K562 (cell line): ENCODE data around the gene TP53TG3F. TPM values are rescaled to one million over a fixed set of nuclear protein-coding genes. Genes with fewer than 3 reads are reported as not detected.
"Not testable (repeated sequence)": the region's sequence is repeated elsewhere in the genome, so short reads cannot be mapped to it uniquely, and the experiment has no call there.

Source experiments
- ATAC-seq: fragments of 200-7000 bp; cut with Tn5 transposase; 3 replicates; pipeline ENCODE4 v1.9.1; 2020; ENCODE audit warnings: moderate library complexity
- BruUV-seq: library from RNA; stranded (reverse); fragments of 400-500 nt; replicated peaks from 2 replicates; lab custom pipeline; 2021; lab: Mats Ljungman, UMichigan
- CTCF ChIA-PET: fragments of 300-600 bp; formaldehyde crosslinking; extraction: SDS; loops from one replicate; lab custom pipeline; 2021; ENCODE audit warnings: low intra/inter-chr PET ratio; lab: Yijun Ruan, JAX
- POLR2A ChIA-PET: fragments of 300-600, 350-650 bp; sonication (Branson Sonifier 250); formaldehyde crosslinking; extraction: SDS; loops from one replicate; lab custom pipeline; 2021; ENCODE audit warnings: antibody characterized with exemption, inconsistent platforms; lab: Yijun Ruan, JAX
- DNase-seq, 4 experiments: peaks; one replicate each; pipeline versions ENCODE4 v3.0.0 to v3.0.0-alpha.2; 2011 to 2018; ENCODE audit warnings: low spot score in 3 of 4, mixed read lengths in 3 of 4; ENCODE audit errors: extremely low read depth in 1 of 4
- FAIRE-seq: peaks from 2 replicates; lab custom pipeline; 2011; peaks lifted over from hg19 to GRCh38; lab: Jason Lieb, UNC
- H2AFZ ChIP-seq: 2 replicates; pipeline ENCODE4 v1.6.0; 2011; ENCODE audit warnings: low read depth, low read length, control low read depth, inconsistent platforms
- H3K27ac ChIP-seq: fragments of 200-600 bp; 3 replicates; pipeline ENCODE4 v1.8.0; 2011; ENCODE audit warnings: low read depth, mild to moderate bottlenecking, control low read depth, inconsistent platforms, low read length, moderate library complexity, mixed read lengths; ENCODE audit errors: extremely low read depth
- H3K27me3 ChIP-seq, 2 experiments: fragments of 300-600 bp in 1 of 2; 2 replicates in 1 of 2; 3 replicates in 1 of 2; pipeline versions ENCODE4 v1.6.0 to v1.8.0; 2011; ENCODE audit warnings: inconsistent platforms in 2 of 2, low read length in 2 of 2, mild to moderate bottlenecking in 1 of 2, mixed read lengths in 1 of 2, moderate library complexity in 1 of 2; ENCODE audit not compliant: control insufficient read depth in 2 of 2, insufficient read depth in 2 of 2
- H3K36me3 ChIP-seq: fragments of 300-600 bp; 3 replicates; pipeline ENCODE4 v1.8.0; 2011; ENCODE audit warnings: mild to moderate bottlenecking, low read length, inconsistent platforms; ENCODE audit not compliant: control insufficient read depth, insufficient read depth
- H3K4me1 ChIP-seq, 2 experiments: fragments of 200-600 bp in 1 of 2; replicated peaks in 1 of 2; 2 replicates in 1 of 2; 3 replicates in 1 of 2; pipeline versions ENCODE4 v1.5.1 to v1.8.0; 2011; ENCODE audit warnings: inconsistent platforms in 2 of 2, low read length in 2 of 2, mild to moderate bottlenecking in 1 of 2, mixed read lengths in 1 of 2, moderate library complexity in 1 of 2; ENCODE audit not compliant: control insufficient read depth in 2 of 2, insufficient read depth in 2 of 2
- H3K4me2 ChIP-seq: 2 replicates; pipeline ENCODE4 v1.6.1; 2011; ENCODE audit warnings: low read length, control low read depth, inconsistent platforms, mixed read lengths; ENCODE audit not compliant: insufficient read depth
- H3K4me3 ChIP-seq: fragments of 200-600 bp; sonication (generic), shearing (Covaris generic); 2 replicates; pipeline ENCODE4 v1.5.1; 2016; ENCODE audit warnings: control low read depth, inconsistent platforms
- H3K79me2 ChIP-seq: fragments of 200-600 bp; 3 replicates; pipeline ENCODE4 v1.8.0; 2011; ENCODE audit warnings: low read length, inconsistent platforms; ENCODE audit not compliant: control insufficient read depth, insufficient read depth
- H3K9ac ChIP-seq, 2 experiments: 2 replicates each; pipeline versions ENCODE4 v1.6.0 to v1.6.1; 2011; ENCODE audit warnings: low read depth in 2 of 2, low read length in 2 of 2, control low read depth in 1 of 2, inconsistent platforms in 1 of 2, mild to moderate bottlenecking in 1 of 2, mixed read lengths in 1 of 2; ENCODE audit not compliant: insufficient read depth in 1 of 2
- H3K9me1 ChIP-seq: one replicate; pipeline ENCODE4 v1.6.0; 2011; ENCODE audit warnings: inconsistent platforms, mild to moderate bottlenecking, low read length, moderate library complexity; ENCODE audit not compliant: control insufficient read depth, insufficient read depth
- H3K9me3 ChIP-seq: replicated peaks from 2 replicates; pipeline ENCODE4 v1.5.1; 2011; ENCODE audit warnings: low read depth, low read length, inconsistent platforms; ENCODE audit not compliant: control insufficient read depth, insufficient read depth
- H4K20me1 ChIP-seq: replicated peaks from 2 replicates; pipeline ENCODE4 v1.6.1; 2011; ENCODE audit warnings: low read length, inconsistent platforms, mixed read lengths; ENCODE audit not compliant: control insufficient read depth, insufficient read depth
- WGBS: fragments of 100-300 bp; shearing (Covaris generic); methylation state at CpG from one replicate; pipeline ENCODE4 v1.1.6; 2016; ENCODE audit warnings: low coverage, mixed read lengths; ENCODE audit not compliant: insufficient coverage; ENCODE audit errors: missing lambda C conversion rate; 5-methylcytosine and 5-hydroxymethylcytosine counted together
- in situ Hi-C: fragments of 300-500 bp; cut with MboI; formaldehyde crosslinking; loops from 4 replicates; pipeline ENCODE4 v1.15.0; 2018; ENCODE audit warnings: inconsistent platforms, mixed read lengths
- intact Hi-C: fragments of 100-400 bp; cut with micrococcal nuclease; formaldehyde crosslinking; loops from 2 replicates; pipeline ENCODE4 v1.14.2; 2022
- polyA plus RNA-seq, 8 experiments: library from polyadenylated mRNA; depleted of rRNA in 4 of 8; stranded (reverse) in 5 of 8; unstranded in 3 of 8; fragments of >200 nt; fragmentation: Nextera tagmentation in 2 of 8; fragmentation: Illumina TruSeq in 1 of 8; extraction: Ambion mirVana in 2 of 8; extraction: Trizol in 1 of 8; gene quantifications; 2 replicates each; pipeline versions ENCODE4 v1.2.1 to v1.2.3, GENCODE V29; 2011 to 2014; ENCODE audit warnings: inconsistent platforms in 1 of 8, missing spikeins in 1 of 8
- small RNA-seq: library from RNA; depleted of rRNA; stranded (forward); fragments of <200 nt; gene quantifications from one replicate; pipeline ENCODE3, GENCODE V24; 2014
- total RNA-seq, 7 experiments: library from RNA; depleted of rRNA in 6 of 7; stranded (reverse); fragments of >200 nt in 6 of 7; fragmentation: Illumina TruSeq in 2 of 7; extraction: Trizol in 2 of 7; gene quantifications; 2 replicates each; pipeline versions ENCODE4 v1.2.1 to v1.2.3, GENCODE V29; 2011 to 2021; ENCODE audit warnings: low replicate concordance in 1 of 7

Gene TP53TG3F
- total and polyA plus RNA-seq, 9 of the 15 experiments (the other 6 are each of a cell fraction or from before 2014, with no cell fraction given), result 0.36 to 3.3 (median 1.0) TPM

- DNase-seq, H3K9ac ChIP-seq, BruUV-seq, H3K79me2 ChIP-seq, H3K9me1 ChIP-seq, H2AFZ ChIP-seq, POLR2A ChIA-PET, H3K4me3 ChIP-seq, H3K27ac ChIP-seq, H3K4me2 ChIP-seq, ATAC-seq, in situ Hi-C loops, H4K20me1 ChIP-seq, H3K9me3 ChIP-seq, intact Hi-C loops, H3K36me3 ChIP-seq, CTCF ChIA-PET, FAIRE-seq, H3K4me1 ChIP-seq, H3K27me3 ChIP-seq: not testable (repeated sequence)
- WGBS, result no CpG with 5 or more reads among the region's 4 CpGs
Measured at GRCh38 chr16:33509070-33509469, 49.7 kb downstream of the TP53TG3F start.

DNA sequence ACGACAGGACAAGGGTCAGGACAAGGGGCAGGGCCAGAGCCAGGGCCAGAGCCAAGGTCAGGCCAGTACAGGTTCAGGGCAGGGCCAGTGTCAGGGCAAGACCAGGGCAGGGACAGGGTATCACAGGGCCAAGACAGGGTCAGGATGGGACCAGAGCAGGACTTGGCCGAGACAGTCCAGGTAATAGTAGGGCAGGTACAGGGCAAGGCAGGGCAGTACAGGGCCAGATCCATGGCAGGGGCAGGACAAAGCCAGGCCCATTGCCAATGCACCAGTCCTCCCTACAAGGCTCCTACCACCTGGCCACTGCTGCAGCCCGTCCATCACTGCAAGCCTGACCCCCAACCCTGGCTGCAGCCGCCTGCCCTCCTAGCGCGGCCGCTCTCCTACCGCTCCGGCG is 50.5 kb downstream of the TP53TG3F start:
- CTCF ChIA-PET, ATAC-seq, H2AFZ ChIP-seq: not testable (repeated sequence)

More for the DNA sequence above, 50.5 kb downstream of the TP53TG3F start:
- POLR2A ChIA-PET, H4K20me1 ChIP-seq, H3K9me3 ChIP-seq, H3K27ac ChIP-seq, H3K4me1 ChIP-seq, H3K4me3 ChIP-seq, BruUV-seq, H3K4me2 ChIP-seq, DNase-seq, H3K9ac ChIP-seq, FAIRE-seq, H3K9me1 ChIP-seq, in situ Hi-C loops, intact Hi-C loops, H3K36me3 ChIP-seq, H3K79me2 ChIP-seq, H3K27me3 ChIP-seq: not testable (repeated sequence)
- WGBS, result 10% methylated on average over 1 of the region's 10 CpGs

Small RNAs within 50 kb of the gene (small RNA-seq; reads per million reads assigned to genes)
- gene AC136944.5, result not detected
- gene AC136944.6, result not detected

Other genes starting within 250 kb of the TP53TG3F start
- not detected in 2 replicates for gene TP53TG3E, start 155.3 kb upstream of the TP53TG3F start, total RNA-seq (2014; rRNA removed)
- gene TP53TG3E, start 155.3 kb upstream of the TP53TG3F start, total RNA-seq (2014; rRNA removed; fragmentation: Illumina TruSeq; extraction: Trizol), result not detected in 2 replicates
- not detected in 2 replicates for gene TP53TG3E, start 155.3 kb upstream of the TP53TG3F start, total RNA-seq (2015; rRNA removed; fragmentation: Illumina TruSeq; extraction: Trizol)
- not detected in 2 replicates for gene TP53TG3E, start 155.3 kb upstream of the TP53TG3F start, total RNA-seq (2021)
- not detected in 2 replicates for gene TP53TG3E, start 155.3 kb upstream of the TP53TG3F start, polyA plus RNA-seq (2011; rRNA removed)
- gene TP53TG3E, start 155.3 kb upstream of the TP53TG3F start, polyA plus RNA-seq (2014; fragmentation: Illumina TruSeq; extraction: Trizol), result not detected in 2 replicates
- gene TP53TG3E, start 155.3 kb upstream of the TP53TG3F start, polyA plus RNA-seq (2014; fragmentation: Nextera tagmentation; extraction: Ambion mirVana), result not detected
- gene TP53TG3E, start 155.3 kb upstream of the TP53TG3F start, polyA plus RNA-seq (2014; rRNA removed), result not detected in 2 replicates
- 0.45 and 1.3 TPM in 2 replicates for gene TP53TG3B, start 98.8 kb upstream of the TP53TG3F start, total RNA-seq (2014; rRNA removed)
- 0.89 and 2.1 TPM in 2 replicates for gene TP53TG3B, start 98.8 kb upstream of the TP53TG3F start, total RNA-seq (2014; rRNA removed; fragmentation: Illumina TruSeq; extraction: Trizol)
- 0.83 and 1.4 TPM in 2 replicates for gene TP53TG3B, start 98.8 kb upstream of the TP53TG3F start, total RNA-seq (2015; rRNA removed; fragmentation: Illumina TruSeq; extraction: Trizol)
- gene TP53TG3B, start 98.8 kb upstream of the TP53TG3F start, total RNA-seq (2021), result 0.34 and 0.66 TPM in 2 replicates
- gene TP53TG3B, start 98.8 kb upstream of the TP53TG3F start, polyA plus RNA-seq (2011; rRNA removed), result 0.36 TPM in 1 of 2 replicates, not detected in the other
- 2.1 and 3.9 TPM in 2 replicates for gene TP53TG3B, start 98.8 kb upstream of the TP53TG3F start, polyA plus RNA-seq (2014; fragmentation: Illumina TruSeq; extraction: Trizol)
- gene TP53TG3B, start 98.8 kb upstream of the TP53TG3F start, polyA plus RNA-seq (2014; fragmentation: Nextera tagmentation; extraction: Ambion mirVana), result 1 to 10 TPM in 1 of 2 experiments, under 1 TPM in 1; 0.85 to 2.5 TPM
- 1.2 TPM in 1 of 2 replicates, not detected in the other for gene TP53TG3B, start 98.8 kb upstream of the TP53TG3F start, polyA plus RNA-seq (2014; rRNA removed)